Measurements from ENCODE around the gene CFDP1.
A peak's percentile ranks its signal among the peaks of the same experiment; 100 is the strongest.

Gene CFDP1

DNA sequence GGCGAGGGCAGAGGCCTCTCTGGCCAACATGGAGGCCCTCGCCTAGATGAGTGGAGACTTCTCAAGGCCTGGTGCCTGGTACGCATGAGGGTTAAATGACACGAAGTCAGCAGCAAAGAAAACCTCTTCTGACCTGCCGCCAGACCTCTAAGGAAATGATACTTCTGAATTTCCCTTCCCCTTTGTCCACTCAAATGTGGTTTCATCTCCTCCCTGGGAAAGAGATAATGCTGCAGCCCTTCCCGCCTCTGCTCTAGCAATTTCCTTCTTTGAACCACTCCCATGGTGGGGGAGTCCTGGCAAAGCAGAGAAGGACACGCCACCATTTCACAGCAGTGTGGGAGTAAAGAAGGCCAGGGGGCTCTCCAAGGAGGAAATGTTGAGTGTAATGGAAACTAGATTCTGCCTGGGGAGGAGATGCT is 116.2 kb downstream of the CFDP1 start:
- no peak for FAIRE-seq

DNA sequence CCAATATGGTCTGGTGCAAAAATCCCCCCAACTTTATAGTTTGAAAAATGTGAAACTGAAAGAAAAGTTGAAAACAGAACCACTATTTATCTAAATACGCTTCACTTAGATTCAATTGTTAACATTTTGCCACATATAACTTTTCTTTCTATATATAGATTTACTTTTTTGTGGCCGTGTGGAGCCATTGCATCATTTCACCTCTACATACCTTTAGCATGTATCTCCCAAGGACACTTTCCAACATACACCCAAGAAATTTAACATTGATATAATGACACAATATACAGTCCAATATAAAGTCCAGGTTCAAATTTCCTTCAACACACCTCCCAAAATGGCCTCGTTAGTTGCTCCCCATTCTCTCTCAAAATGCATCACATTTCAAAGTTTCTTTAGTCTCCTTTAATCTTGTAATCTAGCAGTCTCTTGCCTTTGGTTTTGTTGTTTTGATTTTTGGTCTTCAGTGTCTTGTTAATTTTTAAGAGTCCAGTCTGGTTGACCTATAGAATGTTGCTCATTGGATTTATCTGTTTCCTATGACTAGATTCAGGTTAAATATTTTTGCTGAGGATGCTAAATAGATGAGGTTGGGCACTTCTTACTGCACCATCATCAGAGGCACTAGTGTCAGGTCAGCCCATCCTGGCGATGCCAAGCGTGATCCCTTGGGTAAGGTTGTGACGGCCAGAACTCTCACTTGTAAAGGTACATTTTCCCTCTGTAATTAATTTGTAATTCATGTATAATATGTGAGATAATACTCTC is 117.6 kb downstream of the CFDP1 start:
- FAIRE-seq: no peak

GRCh38 chr16:75312875-75313274 is 120.4 kb downstream of the CFDP1 start:
- no peak for FAIRE-seq

- FAIRE-seq: no peak
These were observed 121.8 kb downstream of the CFDP1 start for GRCh38 chr16:75311383-75311938.

DNA sequence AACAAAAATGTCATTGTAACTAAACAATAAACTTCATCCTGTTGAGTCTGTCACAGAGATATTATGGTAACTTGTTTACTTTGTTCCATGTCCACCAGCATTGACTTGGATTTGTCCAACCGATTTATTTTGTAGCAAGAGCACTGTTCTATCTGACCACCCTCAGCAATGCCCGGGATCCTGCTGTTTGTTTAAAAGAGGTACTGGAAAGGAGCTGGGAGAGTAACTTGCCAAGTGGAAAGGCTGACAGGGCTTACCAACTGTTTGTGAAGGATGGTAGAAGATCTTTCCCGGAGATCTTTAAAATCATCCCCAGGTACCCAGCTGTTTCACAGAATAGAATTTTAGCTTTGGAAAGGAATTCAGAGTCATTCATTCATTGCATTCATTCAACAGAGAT is 122.8 kb downstream of the CFDP1 start:
- no peak for FAIRE-seq

DNA sequence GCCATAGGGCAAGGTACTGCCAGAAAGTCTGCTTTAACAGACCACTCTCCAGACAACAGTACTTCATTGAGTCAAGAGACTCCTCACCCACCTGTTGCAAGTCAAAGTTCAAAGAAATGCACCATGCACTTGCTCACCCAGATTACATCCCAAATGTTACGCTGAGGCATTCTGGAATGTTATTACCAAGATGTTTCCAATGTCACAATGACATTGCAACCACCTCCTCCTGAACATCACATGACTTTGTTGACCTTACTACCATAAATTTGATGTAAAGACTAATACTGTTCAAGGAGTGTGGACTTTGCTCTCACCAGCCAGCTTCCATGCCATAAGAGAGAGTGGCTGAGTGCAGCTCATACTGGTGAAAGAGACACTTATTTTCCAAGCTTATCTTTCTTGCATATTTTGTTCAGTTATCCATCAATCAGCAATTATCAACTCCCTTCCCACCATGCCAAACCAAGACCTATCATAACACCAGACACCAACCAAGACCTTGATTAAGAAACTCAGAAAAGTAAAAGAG is 123.3 kb downstream of the CFDP1 start:
- FAIRE-seq: no peak

DNA sequence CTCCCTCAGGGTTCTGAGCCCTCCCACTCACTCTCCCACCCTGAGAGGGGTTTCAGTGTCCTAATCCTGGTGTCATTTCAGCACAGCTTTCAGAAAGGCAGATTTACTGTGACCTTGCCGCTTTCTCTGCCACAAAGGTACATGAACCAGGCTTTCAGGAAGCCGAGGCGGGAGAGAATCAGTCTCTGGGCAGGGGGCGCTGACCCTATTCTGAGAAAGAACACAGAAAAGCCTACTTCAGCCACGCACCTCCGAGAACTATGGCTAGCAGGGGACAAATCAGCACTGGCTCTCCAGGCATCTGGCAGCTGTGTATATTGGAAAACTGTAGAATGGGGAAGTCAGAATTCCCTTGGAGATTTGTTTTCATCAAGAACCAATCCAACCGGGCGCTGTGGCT is 124.1 kb downstream of the CFDP1 start:
- no peak for FAIRE-seq

- no peak for FAIRE-seq
These were observed 125.3 kb downstream of the CFDP1 start for GRCh38 chr16:75308011-75308410.

DNA sequence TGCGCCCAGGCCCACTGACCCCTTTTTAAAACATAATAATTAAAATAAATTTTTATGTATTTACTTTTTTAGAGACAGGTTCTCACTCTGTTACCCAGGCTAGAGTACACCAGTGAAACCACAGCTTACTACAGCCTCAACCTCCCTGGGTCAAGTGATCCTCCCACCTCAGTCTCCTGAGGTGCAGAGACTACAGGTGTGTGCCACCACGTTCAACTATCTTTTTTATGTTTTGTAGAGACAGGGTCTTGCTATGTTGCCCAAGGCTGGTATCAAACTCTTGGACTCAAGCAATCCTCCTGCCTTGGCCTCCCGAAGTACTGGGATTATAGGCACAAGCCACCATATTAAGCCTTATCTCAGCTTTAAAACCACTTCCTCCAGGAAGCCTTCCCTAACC is 125.8 kb downstream of the CFDP1 start:
- FAIRE-seq: no peak

- FAIRE-seq: no peak
These were observed 127.1 kb downstream of the CFDP1 start for GRCh38 chr16:75306099-75306762.

GRCh38 chr16:75305364-75306098 is 127.8 kb downstream of the CFDP1 start:
- peak; percentile 76 for FAIRE-seq

- no peak for FAIRE-seq
These were observed 128.6 kb downstream of the CFDP1 start for GRCh38 chr16:75304521-75305363.

DNA sequence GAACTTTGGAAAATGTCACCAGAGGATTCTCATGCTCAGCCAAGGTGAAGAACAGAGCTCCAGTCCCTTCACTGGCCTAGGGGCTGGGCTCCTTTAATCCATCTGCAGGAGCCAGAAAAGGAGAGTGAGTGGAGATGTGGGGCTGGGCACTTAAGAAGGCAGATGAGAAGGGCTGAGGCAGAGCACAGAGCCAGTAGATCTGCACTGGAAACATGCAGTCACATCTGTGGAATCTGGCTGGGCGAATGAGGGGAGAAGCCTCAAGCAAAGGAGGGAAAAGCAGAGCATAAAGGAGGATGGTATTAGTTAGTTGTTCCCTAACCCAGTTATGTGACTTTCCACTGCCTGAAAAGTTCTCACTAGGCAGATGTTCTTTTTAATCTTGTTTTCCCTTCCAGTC is 131.5 kb downstream of the CFDP1 start:
- FAIRE-seq: no peak

DNA sequence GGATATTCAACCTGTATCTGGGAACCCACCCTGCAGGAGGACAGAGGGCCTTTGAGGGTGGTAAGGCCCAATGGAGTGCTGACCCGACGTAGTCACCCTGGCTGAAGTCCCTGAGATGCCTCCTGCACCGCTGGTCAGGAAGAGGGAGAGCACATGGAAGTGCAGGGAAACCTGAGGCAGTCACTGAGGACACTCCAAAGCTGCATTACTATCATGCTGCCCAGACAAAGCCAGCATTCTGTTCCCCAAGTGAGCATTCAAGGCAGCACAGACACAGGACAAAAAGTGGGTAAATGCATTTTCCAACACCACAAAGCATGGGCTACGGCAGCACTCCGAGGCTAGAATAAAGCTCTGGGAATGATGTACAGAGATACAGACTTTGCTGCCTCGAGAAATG is 135.0 kb downstream of the CFDP1 start:
- FAIRE-seq: no peak

- FAIRE-seq: no peak
These were observed 136.7 kb downstream of the CFDP1 start for GRCh38 chr16:75296606-75297005.

- no peak for FAIRE-seq
These were observed 138.4 kb downstream of the CFDP1 start for GRCh38 chr16:75294773-75295459.

DNA sequence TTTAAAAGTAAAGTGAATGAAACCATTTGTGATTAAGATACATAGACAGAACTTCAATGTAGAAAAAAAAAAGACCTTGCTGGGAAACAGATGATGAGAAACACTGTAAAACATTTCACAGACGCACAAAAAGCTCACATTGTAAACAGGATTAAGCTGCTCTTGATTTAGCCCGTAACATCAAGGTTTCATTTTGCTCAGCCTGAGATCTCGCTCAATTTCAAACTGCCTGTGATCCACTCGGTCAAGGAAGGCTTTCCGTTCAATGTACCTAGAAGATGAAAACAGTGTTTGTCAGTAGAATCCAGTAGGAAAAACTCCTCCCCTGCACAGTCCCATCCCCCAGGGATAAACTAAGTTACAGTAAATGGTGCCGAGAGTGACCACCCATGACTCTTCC is 139.5 kb downstream of the CFDP1 start:
- FAIRE-seq: no peak

DNA sequence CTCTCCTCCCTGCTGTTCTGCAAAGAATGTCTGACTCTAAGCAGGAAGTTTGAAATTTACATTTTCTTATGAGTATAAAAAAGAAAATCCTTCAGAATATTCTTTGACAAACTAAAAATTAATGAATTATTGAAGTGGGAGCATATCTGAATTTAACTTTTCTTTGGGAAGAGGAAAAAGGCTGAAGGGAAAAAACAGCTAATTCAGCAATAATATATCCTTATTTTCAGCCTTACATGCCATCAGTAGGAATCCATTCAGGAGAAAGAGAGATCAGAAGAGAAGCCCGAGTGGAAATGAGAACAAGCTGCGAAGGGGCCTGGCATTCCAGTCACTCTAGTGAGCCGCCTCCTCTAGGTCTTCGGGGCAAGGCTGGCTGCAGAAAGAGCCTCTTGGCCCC is 140.1 kb downstream of the CFDP1 start:
- no peak for FAIRE-seq

DNA sequence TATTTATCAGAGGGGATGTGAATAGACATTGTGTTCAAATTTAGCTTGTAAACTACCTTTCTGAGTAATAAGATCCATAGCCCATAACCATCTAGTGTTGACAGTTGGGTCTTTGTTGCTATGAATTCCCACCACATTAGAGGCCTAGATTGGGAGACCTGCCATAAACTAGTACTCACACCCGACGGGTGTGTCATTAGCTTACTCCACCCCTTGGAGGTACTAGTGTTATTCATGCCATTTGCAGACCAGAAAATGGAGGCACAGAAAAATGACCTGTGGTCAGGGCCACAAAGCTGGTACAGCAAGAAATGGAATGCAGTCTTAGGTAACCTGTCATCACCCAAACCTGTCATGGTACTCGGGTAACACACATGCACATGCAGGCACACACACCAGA is 140.6 kb downstream of the CFDP1 start:
- no peak for FAIRE-seq

DNA sequence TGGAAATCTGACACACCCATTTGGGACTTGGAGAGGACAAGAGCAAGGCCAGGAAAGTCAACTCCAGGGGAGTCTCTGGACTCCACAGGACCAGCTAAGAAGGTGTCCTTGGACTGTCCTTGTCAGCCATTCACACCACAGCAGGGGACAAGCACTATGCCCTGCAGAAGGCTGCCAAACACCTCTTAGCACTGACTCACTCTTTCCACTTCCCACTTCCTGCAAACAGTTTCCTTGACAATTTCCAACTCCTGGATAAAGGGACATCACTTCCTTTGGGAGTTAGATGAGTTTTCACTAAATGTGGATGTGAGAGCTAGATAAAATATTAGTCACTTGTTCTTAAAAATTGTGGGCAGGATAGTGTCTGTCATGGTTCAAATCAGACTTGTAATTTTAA is 144.1 kb downstream of the CFDP1 start:
- no peak for FAIRE-seq

- FAIRE-seq: no peak
These were observed 144.6 kb downstream of the CFDP1 start for GRCh38 chr16:75288596-75289120.

DNA sequence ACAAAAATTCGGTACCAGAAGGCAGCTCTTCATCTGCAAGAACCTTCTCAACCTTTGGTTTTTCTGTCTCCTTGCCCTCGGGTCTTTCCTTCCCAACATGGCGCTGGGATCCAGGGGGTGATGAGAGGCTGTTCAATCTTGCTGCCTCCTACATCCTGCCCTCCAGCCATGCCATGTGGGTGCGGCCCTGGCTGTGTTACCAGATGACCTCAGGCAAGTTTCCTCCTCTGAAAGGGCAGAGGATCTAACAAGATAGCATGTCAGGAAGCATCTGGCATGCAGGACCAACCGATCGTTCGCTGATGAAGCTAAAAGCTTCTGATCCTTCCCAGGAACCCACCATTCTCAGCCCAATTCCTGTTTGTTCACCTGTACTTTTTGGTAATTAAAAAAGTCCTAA is 145.1 kb downstream of the CFDP1 start:
- no peak for FAIRE-seq

All from TTC549 (cell line).